Left forelimb (tissue), 1 donor: ENCODE measurements around the gene RABGGTB.
"Not testable (repeated sequence)": the region's sequence is repeated elsewhere in the genome, so short reads cannot be mapped to it uniquely, and the experiment has no call there.

Experiments
- DNase-seq: peaks from one replicate; pipeline ENCODE4 v3.0.0-alpha.2; 2018; ENCODE audit warnings: low spot score

Gene RABGGTB

DNA sequence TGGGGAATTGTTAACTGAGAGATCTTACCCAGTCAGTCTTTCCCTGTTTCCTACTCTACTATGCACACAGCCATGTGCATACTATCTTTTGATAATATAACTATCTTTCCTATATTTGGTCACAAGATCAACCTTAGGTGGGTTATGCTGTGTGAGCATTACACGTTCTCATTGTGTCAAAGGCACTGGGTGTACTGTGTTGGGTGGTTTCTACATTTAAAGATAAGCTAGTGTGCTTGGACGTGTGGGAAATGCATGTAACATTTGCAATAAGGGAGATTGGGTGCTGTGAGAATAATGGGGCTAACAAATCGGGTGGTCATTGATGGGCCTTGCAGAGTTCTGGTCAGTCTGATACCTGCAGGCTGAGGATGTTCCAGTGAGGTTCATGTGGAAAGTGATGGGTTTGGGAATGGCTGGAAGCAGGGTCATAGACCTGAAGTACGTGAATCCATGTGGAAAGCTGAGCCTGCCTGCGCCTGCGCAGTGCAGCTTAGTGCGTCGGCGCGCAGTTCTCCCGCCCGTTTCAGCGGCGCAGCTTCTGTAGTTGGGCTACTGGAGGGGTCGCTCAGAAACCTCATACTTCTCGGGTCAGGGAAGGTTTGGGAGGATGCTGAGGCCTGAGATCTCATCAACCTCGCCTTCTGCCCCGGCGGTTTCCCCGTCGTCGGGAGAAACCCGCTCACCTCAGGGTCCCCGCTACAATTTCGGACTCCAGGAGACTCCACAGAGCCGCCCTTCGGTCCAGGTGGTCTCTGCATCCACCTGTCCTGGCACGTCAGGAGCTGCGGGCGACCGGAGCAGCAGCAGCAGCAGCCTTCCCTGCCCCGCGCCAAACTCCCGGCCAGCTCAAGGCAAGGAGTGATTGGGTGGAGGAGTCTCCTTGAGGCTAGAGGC, 10.6 kb downstream of the RABGGTB start, which contains the start of gene MSH4:
Gene MSH4 (plus strand): TSS at position 507 of the 897 bp plus-strand sequence. CDS start 104 bp downstream, at position 611.
- no peak for DNase-seq

- no peak for DNase-seq
Observed at GRCh38 chr1:75797273-75797588, 11.2 kb downstream of the RABGGTB start.

- DNase-seq, result no peak
Observed at GRCh38 chr1:75797606-75798216, 11.7 kb downstream of the RABGGTB start.

GRCh38 chr1:75801480-75801879, 15.4 kb downstream of the RABGGTB start:
- not testable (repeated sequence) for DNase-seq

DNA sequence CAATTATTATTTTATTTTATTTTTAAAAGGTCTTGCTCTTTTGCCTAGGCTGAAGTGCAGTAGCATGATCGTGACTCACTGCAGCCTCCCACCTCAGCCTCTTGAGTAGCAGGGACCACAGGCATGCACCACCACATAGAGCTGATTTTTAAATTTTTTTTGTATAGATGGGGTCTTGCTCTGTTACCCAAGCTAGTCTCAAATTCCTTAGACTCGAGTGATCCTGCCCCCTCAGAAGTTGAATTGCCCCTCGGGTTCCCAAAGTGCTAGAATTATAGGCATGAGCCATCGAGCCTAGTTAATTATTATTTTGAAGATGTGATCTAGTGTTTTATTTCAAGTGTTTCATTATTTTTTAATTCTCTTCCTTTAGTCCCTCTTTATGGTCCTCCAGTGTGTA, 22.9 kb downstream of the RABGGTB start:
- DNase-seq, result no peak

DNA sequence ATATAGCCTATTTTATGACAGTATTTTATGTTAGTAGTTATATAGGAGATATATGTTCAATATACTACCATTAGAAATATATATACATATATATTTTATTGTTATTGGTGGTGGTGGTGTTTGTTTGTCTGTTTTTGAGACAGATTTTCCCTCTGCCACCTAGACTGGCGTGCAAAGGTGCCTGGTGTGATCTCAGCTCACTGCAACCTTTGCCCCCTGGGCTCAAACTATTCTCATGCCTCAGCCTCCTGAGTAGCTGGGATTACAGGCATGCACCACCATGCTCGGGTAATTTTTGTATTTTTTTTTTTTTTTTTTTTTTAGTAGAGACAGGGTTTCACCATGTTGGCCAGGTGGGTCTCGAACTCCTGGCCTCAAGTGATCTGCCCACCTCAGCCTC, 24.1 kb downstream of the RABGGTB start:
- not testable (repeated sequence) for DNase-seq

- no peak for DNase-seq
Observed at GRCh38 chr1:75811211-75811981, 25.3 kb downstream of the RABGGTB start.

- no peak for DNase-seq
Observed at GRCh38 chr1:75812065-75812464, 26.0 kb downstream of the RABGGTB start.

GRCh38 chr1:75823596-75823995, 37.5 kb downstream of the RABGGTB start:
- not testable (repeated sequence) for DNase-seq

- no peak for DNase-seq
Observed at GRCh38 chr1:75836528-75837100, 50.6 kb downstream of the RABGGTB start.

- DNase-seq, result no peak
Observed at GRCh38 chr1:75838079-75838478, 52.0 kb downstream of the RABGGTB start.

DNA sequence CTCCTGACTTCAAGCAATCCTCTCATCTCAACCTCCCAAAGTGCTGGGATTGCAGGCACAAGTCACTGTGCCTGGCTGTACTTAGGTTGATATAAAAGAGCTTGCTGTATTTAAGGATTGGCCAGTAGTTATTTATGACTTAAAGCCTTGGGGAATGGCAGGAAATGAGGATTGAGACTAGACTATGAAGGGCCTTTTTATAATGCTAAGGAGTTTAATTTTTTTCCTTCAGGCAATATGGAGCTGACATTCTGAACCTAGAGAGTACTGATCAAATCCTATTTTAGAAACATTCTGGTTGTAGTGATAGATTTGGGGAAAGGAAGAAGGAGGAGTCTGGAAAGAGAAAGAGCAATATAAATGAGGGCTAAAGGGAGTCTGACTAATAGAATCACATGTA, 55.4 kb downstream of the RABGGTB start:
- no peak for DNase-seq
